GM19238 (cell line): ENCODE results near the gene SLC15A4.
"Not testable (repeated sequence)": the region's sequence is repeated elsewhere in the genome, so short reads cannot be mapped to it uniquely, and the experiment has no call there.

Source experiments
- DNase-seq: peaks from one replicate; pipeline ENCODE4 v3.0.0; 2011; ENCODE audit warnings: low spot score; ENCODE audit not compliant: insufficient read length

SLC15A4 gene

GRCh38 chr12:128844031-128844635 lies 20.4 kb upstream of the SLC15A4 start:
- no peak for DNase-seq

GRCh38 chr12:128843538-128843937 lies 19.8 kb upstream of the SLC15A4 start:
- no peak for DNase-seq

- no peak for DNase-seq
Observed at GRCh38 chr12:128842579-128842978, 18.8 kb upstream of the SLC15A4 start.

- DNase-seq: no peak
Observed at GRCh38 chr12:128840862-128841468, 17.2 kb upstream of the SLC15A4 start.

- DNase-seq: not testable (repeated sequence)
Observed at GRCh38 chr12:128839885-128840284, 16.1 kb upstream of the SLC15A4 start.

GRCh38 chr12:128833418-128833817 lies 9.7 kb upstream of the SLC15A4 start:
- no peak for DNase-seq

GRCh38 chr12:128830505-128830893 lies 6.7 kb upstream of the SLC15A4 start:
- no peak for DNase-seq

GRCh38 chr12:128829861-128830504 lies 6.2 kb upstream of the SLC15A4 start:
- DNase-seq: peak; percentile 65

GRCh38 chr12:128827724-128828123 lies 4.0 kb upstream of the SLC15A4 start:
- no peak for DNase-seq

- no peak for DNase-seq
Observed at GRCh38 chr12:128825835-128826234, 2.1 kb upstream of the SLC15A4 start.

- DNase-seq: no peak
Observed at GRCh38 chr12:128823216-128823915, 392 bp downstream of the SLC15A4 start.

- DNase-seq: peak; percentile 60
Observed at GRCh38 chr12:128820723-128821432, 2.9 kb downstream of the SLC15A4 start.

- DNase-seq: no peak
Observed at GRCh38 chr12:128820253-128820652, 3.5 kb downstream of the SLC15A4 start.

GRCh38 chr12:128819293-128820144 lies 4.2 kb downstream of the SLC15A4 start:
- no peak for DNase-seq

GRCh38 chr12:128818065-128819022 lies 5.4 kb downstream of the SLC15A4 start:
- no peak for DNase-seq

GRCh38 chr12:128817111-128818015 lies 6.4 kb downstream of the SLC15A4 start:
- DNase-seq: no peak

- DNase-seq: no peak
Observed at GRCh38 chr12:128816643-128816920, 7.2 kb downstream of the SLC15A4 start.

- DNase-seq: no peak
Observed at GRCh38 chr12:128815779-128816642, 7.7 kb downstream of the SLC15A4 start.
